Activated T-cell treated with anti-CD3 and anti-CD28 coated beads, Interleukin-2, amount 50 U/mL, for 4 hours (primary cell): Measurements from ENCODE around the gene TASL. TPM values are rescaled to one million over a fixed set of nuclear protein-coding genes. Genes with fewer than 3 reads are reported as not detected.
"Not testable (repeated sequence)": the region's sequence is repeated elsewhere in the genome, so short reads cannot be mapped to it uniquely, and the experiment has no call there.

Experiments
- ATAC-seq, 2 donors: fragments of 200-7000 bp; cut with Tn5 transposase; one replicate each; pipeline ENCODE4 v1.10.0; 2021
- DNase-seq: peaks from one replicate; pipeline ENCODE4 v3.0.0-alpha.2; 2020
- H3K27me3 Mint-ChIP-seq: one replicate; pipeline ENCODE4 v1.8.0; 2021; ENCODE audit warnings: low read depth, mixed read lengths
- H3K36me3 Mint-ChIP-seq: one replicate; pipeline ENCODE4 v1.8.0; 2022; ENCODE audit warnings: mixed read lengths; ENCODE audit not compliant: insufficient read depth
- H3K4me1 Mint-ChIP-seq: one replicate; pipeline ENCODE4 v1.8.0; 2021; ENCODE audit warnings: low read depth, mixed read lengths
- H3K4me3 Mint-ChIP-seq: one replicate; pipeline ENCODE4 v1.8.0; 2021; ENCODE audit warnings: mild to moderate bottlenecking, moderate library complexity, mixed read lengths
- H3K9me3 Mint-ChIP-seq: one replicate; pipeline ENCODE4 v1.8.0; 2021; ENCODE audit warnings: mixed read lengths
- total RNA-seq, 3 donors: library from RNA; stranded (reverse); gene quantifications; one replicate each; pipeline ENCODE4 v1.2.1, GENCODE V29; 2021

Gene TASL
- total RNA-seq, 3 donors from 2014 or later = 0.90 to 0.98 (median 0.94) TPM

GRCh38 chrX:30593440-30594200 lies 16.1 kb upstream of the TASL start:
- DNase-seq = no peak
- H3K27me3 Mint-ChIP-seq = no peaks in the 10 kb centered on the region
- no peak overlapping the region for H3K4me3 Mint-ChIP-seq
- no peaks in the 10 kb centered on the region for H3K9me3 Mint-ChIP-seq
- H3K4me1 Mint-ChIP-seq = peaks cover 11% of the 10 kb centered on the region
- no peak for ATAC-seq
- H3K36me3 Mint-ChIP-seq = no peaks in the 10 kb centered on the region

- no peak for DNase-seq
- peaks cover 10% of the 10 kb centered on the region for H3K4me1 Mint-ChIP-seq
- H3K4me3 Mint-ChIP-seq = no peak overlapping the region
- no peaks in the 10 kb centered on the region for H3K9me3 Mint-ChIP-seq
- no peaks in the 10 kb centered on the region for H3K27me3 Mint-ChIP-seq
- H3K36me3 Mint-ChIP-seq = no peaks in the 10 kb centered on the region
- ATAC-seq = no peak
Measured at GRCh38 chrX:30592831-30593230, 15.3 kb upstream of the TASL start.

- no peak for ATAC-seq
- DNase-seq = no peak
- Mint-ChIP-seq H3K9me3 (no peaks in the 10 kb centered on the region), H3K27me3 (no peaks in the 10 kb centered on the region), H3K4me3 (no peak overlapping the region), H3K4me1 (peaks cover 8% of the 10 kb centered on the region), H3K36me3 (no peaks in the 10 kb centered on the region)
Measured at GRCh38 chrX:30590368-30590767, 12.8 kb upstream of the TASL start.

- H3K4me1 Mint-ChIP-seq = peaks cover 8% of the 10 kb centered on the region
- H3K36me3 Mint-ChIP-seq = no peaks in the 10 kb centered on the region
- ATAC-seq (no peak), DNase-seq (no peak)
- H3K27me3 Mint-ChIP-seq = no peaks in the 10 kb centered on the region
- no peaks in the 10 kb centered on the region for H3K9me3 Mint-ChIP-seq
- no peak overlapping the region for H3K4me3 Mint-ChIP-seq
Measured at GRCh38 chrX:30589146-30589888, 11.8 kb upstream of the TASL start.

- no peak overlapping the region for H3K4me3 Mint-ChIP-seq
- no peak for ATAC-seq
- no peaks in the 10 kb centered on the region for H3K9me3 Mint-ChIP-seq
- DNase-seq = no peak
- no peaks in the 10 kb centered on the region for H3K36me3 Mint-ChIP-seq
- H3K27me3 Mint-ChIP-seq = no peaks in the 10 kb centered on the region
- H3K4me1 Mint-ChIP-seq = no peaks in the 10 kb centered on the region
Measured at GRCh38 chrX:30586516-30586915, 8.9 kb upstream of the TASL start.

DNA sequence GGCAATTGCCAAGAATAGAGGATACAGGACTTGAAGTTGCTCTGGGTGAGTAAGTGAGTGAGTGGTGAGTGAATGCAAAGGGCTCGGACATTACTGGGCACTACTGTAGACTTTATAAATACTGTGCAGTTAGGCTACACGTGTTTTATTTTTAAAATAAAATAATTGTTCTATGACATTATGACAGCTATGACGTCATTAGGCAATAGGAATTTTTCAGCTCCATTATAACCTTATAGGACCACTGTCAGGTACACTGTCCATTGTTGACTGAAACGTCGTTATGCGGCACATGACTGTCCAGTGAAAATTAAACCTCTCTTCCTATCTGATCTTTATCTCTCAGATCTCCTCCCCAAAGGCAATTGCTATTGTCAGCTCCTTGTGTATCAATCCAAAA lies 5.1 kb upstream of the TASL start:
- Mint-ChIP-seq H3K36me3 (no peaks in the 10 kb centered on the region), H3K9me3 (no peaks in the 10 kb centered on the region), H3K27me3 (no peaks in the 10 kb centered on the region), H3K4me3 (no peak overlapping the region), H3K4me1 (peaks cover 3% of the 10 kb centered on the region)
- DNase-seq (no peak), ATAC-seq (no peak)

- H3K9me3 Mint-ChIP-seq = no peaks in the 10 kb centered on the region
- no peaks in the 10 kb centered on the region for H3K36me3 Mint-ChIP-seq
- H3K4me3 Mint-ChIP-seq = no peak overlapping the region
- no peak for DNase-seq
- peaks cover 10% of the 10 kb centered on the region for H3K4me1 Mint-ChIP-seq
- H3K27me3 Mint-ChIP-seq = no peaks in the 10 kb centered on the region
- no peak for ATAC-seq
Measured at GRCh38 chrX:30580641-30581040, 3.1 kb upstream of the TASL start.

GRCh38 chrX:30576881-30577280 lies 685 bp downstream of the TASL start:
- DNase-seq = no peak
- peaks cover 5% of the 10 kb centered on the region for H3K36me3 Mint-ChIP-seq
- peaks cover 24% of the 10 kb centered on the region for H3K4me1 Mint-ChIP-seq
- no peaks in the 10 kb centered on the region for H3K27me3 Mint-ChIP-seq
- H3K4me3 Mint-ChIP-seq = peak overlapping the region; percentile 84
- no peak for ATAC-seq
- no peaks in the 10 kb centered on the region for H3K9me3 Mint-ChIP-seq

DNA sequence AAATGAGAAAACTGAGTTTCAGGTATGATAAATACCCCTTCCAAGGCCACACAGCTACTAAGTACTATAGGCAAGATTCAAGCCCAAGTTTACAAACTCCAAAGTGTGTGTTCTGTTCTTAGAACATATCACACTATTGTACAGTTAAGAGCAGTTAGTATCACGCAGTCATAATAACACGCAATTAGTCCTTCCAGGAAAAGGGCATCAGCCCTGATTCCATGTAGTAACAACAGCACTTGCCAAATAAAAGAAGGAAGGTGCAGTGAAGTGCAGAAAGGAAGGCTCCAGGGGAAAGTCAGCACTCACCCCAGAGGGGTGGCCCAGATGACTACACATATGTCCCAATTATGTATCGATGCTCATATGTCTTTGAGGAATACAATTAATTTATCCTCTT lies 4.4 kb downstream of the TASL start:
- H3K4me3 Mint-ChIP-seq = no peak overlapping the region
- DNase-seq (no peak), ATAC-seq (no peak)
- H3K27me3 Mint-ChIP-seq = no peaks in the 10 kb centered on the region
- peaks cover 5% of the 10 kb centered on the region for H3K36me3 Mint-ChIP-seq
- peaks cover 26% of the 10 kb centered on the region for H3K4me1 Mint-ChIP-seq
- no peaks in the 10 kb centered on the region for H3K9me3 Mint-ChIP-seq

DNA sequence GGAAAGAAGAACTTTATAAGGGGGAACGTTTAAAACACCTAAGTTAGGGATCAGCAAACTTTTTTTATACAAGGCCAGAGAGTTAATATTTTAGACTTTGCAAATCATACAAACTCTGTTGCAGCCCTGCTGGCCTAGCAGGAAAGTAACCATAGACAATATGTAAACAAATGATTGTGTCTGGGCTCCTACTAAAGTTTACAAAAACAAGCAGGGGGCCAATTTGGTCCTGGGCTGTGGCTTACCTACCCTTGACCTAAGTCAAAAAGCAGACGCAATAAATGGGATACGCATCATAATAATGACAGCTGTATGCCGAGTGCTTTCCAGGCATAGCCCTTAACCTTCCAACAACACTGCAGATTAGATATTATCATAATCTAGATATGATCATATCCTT lies 4.9 kb downstream of the TASL start:
- Mint-ChIP-seq H3K4me1 (peaks cover 27% of the 10 kb centered on the region), H3K27me3 (no peaks in the 10 kb centered on the region), H3K4me3 (no peak overlapping the region), H3K36me3 (peaks cover 5% of the 10 kb centered on the region), H3K9me3 (no peaks in the 10 kb centered on the region)
- ATAC-seq (no peak), DNase-seq (no peak)

DNA sequence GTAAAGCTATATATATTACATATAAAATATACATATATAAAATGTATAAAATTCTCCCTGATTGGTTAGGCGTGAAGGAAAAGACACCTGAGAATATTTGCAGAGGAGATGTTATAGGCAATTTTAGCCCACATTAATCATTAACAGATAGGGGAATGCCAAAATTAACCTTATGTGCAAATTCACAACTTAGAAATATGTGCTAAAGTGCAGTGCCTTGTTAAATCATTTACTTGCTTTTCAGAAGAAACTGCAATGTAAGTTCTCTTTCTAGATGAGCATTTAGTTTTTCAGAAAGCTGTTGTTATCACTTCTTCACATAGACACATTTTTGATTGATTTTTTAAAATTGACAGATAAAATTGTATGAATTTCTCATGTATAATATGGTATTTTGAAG lies 5.6 kb downstream of the TASL start:
- peaks cover 5% of the 10 kb centered on the region for H3K36me3 Mint-ChIP-seq
- H3K9me3 Mint-ChIP-seq = no peaks in the 10 kb centered on the region
- no peak for ATAC-seq
- H3K4me1 Mint-ChIP-seq = peaks cover 25% of the 10 kb centered on the region
- no peaks in the 10 kb centered on the region for H3K27me3 Mint-ChIP-seq
- no peak for DNase-seq
- H3K4me3 Mint-ChIP-seq = no peak overlapping the region

- Mint-ChIP-seq H3K4me1 (peaks cover 22% of the 10 kb centered on the region), H3K9me3 (no peaks in the 10 kb centered on the region), H3K36me3 (peaks cover 5% of the 10 kb centered on the region), H3K27me3 (no peaks in the 10 kb centered on the region), H3K4me3 (no peak overlapping the region)
- no peak for ATAC-seq
- DNase-seq = no peak
Measured at GRCh38 chrX:30570505-30570904, 7.1 kb downstream of the TASL start.

DNA sequence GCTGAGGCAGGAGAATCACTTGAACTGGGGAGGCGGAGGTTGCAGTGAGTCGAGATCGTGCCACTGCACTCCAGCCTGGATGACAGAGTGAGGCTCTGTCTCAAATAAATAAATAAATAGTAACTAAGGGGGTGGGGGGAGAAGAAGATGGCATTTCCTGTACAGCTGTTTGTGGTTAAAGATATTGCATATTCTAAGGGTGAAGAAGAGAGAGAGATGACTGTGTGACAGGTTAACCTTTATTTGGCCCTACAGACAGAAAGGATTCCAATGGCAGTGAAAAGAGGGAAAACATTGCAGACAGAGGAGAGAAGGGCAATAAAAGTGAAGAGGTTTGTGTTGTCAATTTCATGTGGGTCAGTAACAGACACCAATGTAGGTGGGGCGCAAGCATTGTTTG lies 9.4 kb downstream of the TASL start:
- DNase-seq = no peak
- no peak for ATAC-seq
- H3K36me3 Mint-ChIP-seq = peaks cover 5% of the 10 kb centered on the region
- H3K27me3 Mint-ChIP-seq = no peaks in the 10 kb centered on the region
- no peak overlapping the region for H3K4me3 Mint-ChIP-seq
- no peaks in the 10 kb centered on the region for H3K9me3 Mint-ChIP-seq
- H3K4me1 Mint-ChIP-seq = peaks cover 16% of the 10 kb centered on the region

- H3K4me3 Mint-ChIP-seq, DNase-seq, H3K27me3 Mint-ChIP-seq, ATAC-seq, H3K9me3 Mint-ChIP-seq, H3K4me1 Mint-ChIP-seq: not testable (repeated sequence)
- H3K36me3 Mint-ChIP-seq = peaks cover 12% of the 10 kb centered on the region
Measured at GRCh38 chrX:30563070-30563469, 14.5 kb downstream of the TASL start.

GRCh38 chrX:30561191-30561590 lies 16.4 kb downstream of the TASL start:
- ATAC-seq (no peak), DNase-seq (no peak)
- peaks cover 4% of the 10 kb centered on the region for H3K4me1 Mint-ChIP-seq
- no peaks in the 10 kb centered on the region for H3K27me3 Mint-ChIP-seq
- no peak overlapping the region for H3K4me3 Mint-ChIP-seq
- H3K36me3 Mint-ChIP-seq = peaks cover 12% of the 10 kb centered on the region
- H3K9me3 Mint-ChIP-seq = no peaks in the 10 kb centered on the region
